GM18868 (cell line): ENCODE data around the gene AAK1.

Experiments used
- ATAC-seq: cut with Tn5 transposase; IDR thresholded peaks from one replicate; pipeline ENCODE4 v1.9.1; 2021; ENCODE audit warnings: mild to moderate bottlenecking, moderate library complexity; ENCODE audit not compliant: unreplicated experiment

The AAK1 gene

GRCh38 chr2:69604026-69604678, 39.4 kb downstream of the AAK1 start:
- ATAC-seq, result no peak

GRCh38 chr2:69603146-69603743, 40.3 kb downstream of the AAK1 start:
- ATAC-seq, result no peak

DNA sequence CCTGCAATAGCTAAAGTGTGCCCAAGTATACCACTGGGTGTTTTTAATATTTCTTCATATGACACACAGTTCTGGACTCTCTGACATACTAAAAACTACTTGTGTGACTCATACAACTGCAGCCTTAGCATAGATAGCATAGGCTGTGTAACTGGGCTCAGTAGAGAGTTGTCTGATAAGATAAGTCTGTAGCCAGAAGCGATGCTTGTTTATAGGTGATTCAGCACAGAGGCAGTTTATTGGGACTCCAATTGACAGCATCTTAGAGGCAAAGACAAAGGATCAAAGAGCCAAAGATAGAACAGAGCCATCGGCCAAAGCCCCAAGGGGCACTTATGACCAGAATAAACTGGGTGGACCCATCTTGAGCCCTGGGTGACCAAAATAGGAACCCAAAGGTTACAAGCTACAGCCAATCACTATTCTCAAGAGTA, 42.3 kb downstream of the AAK1 start:
- no peak for ATAC-seq

- no peak for ATAC-seq
These were observed 43.1 kb downstream of the AAK1 start for GRCh38 chr2:69600425-69600824.

- ATAC-seq, result no peak
These were observed 45.5 kb downstream of the AAK1 start for GRCh38 chr2:69597843-69598610.

DNA sequence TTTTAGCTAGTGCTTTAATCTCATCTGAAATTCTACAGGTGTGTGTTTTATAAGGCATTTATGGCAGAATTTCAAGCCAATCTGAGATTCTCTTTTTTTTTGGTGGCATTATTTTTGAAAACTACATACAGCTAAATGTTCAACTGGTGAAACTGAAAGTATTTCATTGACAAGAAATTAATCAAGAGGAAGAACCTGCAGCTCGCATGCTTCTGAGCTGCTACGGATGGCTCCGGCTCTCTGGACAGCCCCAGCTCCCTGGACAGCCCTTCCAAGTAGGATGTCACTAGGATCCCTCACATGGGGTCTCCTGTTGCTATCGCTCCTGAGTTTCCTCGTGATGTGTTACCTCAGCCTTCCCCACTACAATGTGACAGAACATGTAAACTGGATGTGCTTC, 46.4 kb downstream of the AAK1 start:
- ATAC-seq, result no peak

DNA sequence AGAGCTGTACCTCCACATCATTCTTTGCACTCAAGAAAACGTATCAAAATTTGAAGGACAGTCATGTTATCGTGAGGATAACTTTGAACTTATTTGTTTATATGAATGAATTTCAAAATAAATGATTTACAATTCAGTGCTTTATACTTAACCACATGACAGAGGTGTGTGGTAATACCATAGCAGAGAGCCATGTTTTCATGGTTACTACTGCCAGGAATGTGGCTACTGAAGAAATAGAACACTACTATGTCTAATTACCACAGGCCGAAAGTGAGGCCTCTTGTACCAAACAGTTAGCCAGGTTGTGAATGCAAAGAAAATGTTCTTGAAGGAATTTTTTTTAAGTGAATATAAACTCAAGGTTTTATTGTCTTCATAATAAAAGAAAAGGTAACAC, 49.2 kb downstream of the AAK1 start:
- ATAC-seq, result no peak

DNA sequence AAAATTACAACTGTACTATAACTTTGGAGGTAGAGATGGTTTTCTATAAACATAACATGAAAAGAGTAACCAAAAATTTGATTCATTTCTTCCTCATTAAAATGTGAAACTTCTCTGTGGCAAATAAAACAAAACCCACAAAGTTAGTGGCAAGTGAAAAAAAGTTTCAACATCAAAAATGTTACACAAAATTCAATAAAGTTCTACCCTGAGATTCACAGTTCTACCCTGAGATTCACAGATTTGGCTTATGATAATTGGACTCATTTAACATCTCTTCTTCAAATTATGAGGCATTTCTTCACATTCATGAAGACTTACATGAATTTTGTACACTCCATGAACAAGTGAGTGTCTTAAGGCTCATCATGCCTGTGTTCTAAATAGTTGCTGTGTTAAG, 51.0 kb downstream of the AAK1 start:
- no peak for ATAC-seq

DNA sequence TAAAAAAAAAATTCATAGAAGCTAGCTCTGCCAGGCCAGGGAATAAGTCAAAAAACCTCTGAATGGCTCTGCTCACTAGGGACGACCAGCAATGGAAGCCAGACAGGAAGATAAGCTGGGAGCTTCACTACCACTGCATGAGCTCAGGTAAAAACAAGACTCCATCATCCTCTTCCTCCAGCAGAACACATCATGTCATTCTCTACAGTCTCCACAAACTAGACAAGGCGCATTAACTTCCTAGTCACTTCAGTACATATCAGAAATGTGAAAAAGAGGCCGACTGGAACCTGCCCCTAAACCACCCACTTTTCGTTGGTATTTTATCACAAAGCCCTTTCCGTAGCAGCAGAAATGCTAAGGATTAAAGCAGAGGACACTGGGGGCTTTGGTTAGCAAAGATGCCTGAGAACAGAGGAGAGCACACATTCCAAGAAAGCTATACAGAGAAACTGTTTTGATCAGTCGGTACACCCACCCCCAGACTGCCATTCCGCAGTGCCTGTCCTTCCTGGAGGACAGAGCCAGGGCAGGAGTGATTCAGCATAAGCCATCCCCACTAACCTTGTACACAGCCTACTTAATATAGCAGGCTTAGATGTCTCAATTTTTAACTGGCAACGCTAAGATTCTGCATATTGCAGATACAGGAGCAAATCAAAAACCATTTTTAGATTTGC, 53.4 kb downstream of the AAK1 start:
- no peak for ATAC-seq

GRCh38 chr2:69588945-69589344, 54.6 kb downstream of the AAK1 start:
- no peak for ATAC-seq

GRCh38 chr2:69588403-69588802, 55.1 kb downstream of the AAK1 start:
- no peak for ATAC-seq

DNA sequence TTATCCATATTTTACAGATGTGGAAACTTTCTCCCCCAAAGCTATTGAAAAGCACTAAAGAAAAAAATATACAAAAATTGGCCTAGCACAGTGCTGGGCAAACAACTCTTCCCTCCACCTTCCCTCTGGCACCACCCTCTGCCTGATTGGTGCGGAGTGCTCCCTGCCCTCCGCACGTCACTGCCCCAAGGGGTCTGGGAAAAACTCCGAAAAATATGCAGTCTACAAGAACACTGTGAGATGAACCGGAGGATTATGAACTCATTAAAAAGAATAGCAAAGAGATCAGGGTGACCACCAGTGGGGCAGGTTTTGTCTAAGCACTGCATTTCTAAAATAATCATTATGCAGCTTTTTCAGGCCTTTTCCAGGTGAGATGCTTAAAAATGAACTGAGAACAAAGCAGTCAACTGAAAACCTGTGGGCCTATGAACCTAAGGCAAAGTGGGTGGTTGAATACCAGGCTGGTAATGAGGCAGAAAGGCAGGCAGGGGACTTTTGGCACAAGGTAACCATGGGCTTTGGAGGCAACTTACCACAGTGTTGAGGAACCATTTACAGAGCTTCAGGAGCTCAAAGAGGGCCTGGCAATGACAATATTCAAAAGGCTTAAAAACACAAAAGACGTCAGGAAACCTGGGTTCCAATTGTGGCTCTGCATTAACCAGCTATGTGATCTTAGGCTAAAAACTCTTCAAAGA, 57.5 kb downstream of the AAK1 start:
- ATAC-seq, result no peak

- no peak for ATAC-seq
These were observed 59.2 kb downstream of the AAK1 start for GRCh38 chr2:69584127-69584889.

DNA sequence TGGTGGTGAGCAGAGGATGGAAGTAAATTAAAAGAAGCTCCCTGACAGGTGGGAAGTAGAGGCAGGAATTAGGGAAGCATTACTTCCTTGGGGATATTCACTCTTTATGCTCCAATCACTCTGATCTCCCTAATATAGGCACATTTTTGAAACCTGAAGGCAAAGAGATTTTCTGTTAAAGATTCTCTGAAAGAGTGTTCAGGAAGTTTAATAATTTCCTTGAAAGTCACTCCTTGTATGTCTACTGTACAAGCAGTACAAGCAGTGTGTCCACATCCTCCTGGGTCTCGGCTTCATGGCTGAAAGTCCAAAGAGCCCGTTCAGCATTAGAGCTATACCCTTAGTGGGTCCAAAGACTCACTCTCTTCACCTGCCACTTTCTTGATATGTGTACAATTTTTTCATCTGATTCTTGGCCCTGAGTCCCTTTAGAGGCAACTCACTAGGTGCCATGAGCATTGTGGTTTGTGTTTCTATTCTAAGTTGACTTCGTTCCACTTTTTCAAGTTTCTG, 60.2 kb downstream of the AAK1 start:
- no peak for ATAC-seq

DNA sequence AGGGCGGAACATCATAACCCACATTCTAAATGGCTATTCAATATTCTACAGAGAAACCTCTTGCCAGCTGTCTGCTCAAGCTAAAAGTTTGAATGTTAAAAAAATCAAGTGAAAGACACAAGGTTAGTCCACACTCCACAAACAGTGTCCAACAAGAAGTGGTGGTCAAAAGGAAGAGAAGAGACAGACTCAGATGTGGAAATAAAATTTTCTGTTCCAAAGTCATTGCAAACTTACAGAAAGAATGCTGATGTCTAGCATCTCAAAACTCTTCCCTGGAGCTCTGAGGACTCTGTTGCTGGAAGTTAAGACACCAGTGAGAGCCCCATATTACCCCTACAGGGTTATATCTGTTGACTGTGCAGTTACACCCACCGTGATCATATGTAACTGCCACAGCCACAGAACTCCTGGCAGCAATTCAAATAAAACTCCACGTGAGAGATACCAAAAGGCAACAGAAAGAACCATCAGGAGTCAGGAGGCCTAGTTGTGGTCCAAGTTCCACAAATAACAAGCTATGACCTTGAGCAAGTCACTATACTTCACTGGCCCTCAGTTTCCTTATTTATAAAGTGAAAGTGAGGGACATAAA, 60.9 kb downstream of the AAK1 start:
- no peak for ATAC-seq

- ATAC-seq, result no peak
These were observed 61.6 kb downstream of the AAK1 start for GRCh38 chr2:69581774-69582581.

GRCh38 chr2:69580486-69580885, 63.1 kb downstream of the AAK1 start:
- ATAC-seq, result no peak

DNA sequence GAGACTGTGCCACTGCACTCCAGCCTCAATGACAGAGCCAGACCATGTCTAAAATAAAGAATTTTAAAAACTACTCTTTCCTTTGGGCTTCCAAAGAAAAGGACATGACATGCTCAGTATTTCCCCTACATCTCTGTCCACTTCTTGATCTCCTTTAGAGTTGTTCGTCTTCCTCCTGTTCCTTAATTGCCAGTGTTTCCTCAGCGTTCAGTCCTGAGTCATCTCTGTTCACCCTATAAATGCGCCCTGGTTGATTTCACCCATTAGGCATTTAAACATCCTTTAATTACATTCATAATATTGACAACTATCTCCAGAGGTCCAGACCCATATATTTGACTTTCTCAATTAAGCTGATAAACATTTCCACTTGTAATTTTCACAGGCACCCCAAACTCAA, 64.0 kb downstream of the AAK1 start:
- no peak for ATAC-seq

- ATAC-seq, result no peak
These were observed 65.4 kb downstream of the AAK1 start for GRCh38 chr2:69578198-69578540.
